Sigmoid colon (tissue), 3 donors: ENCODE results near the gene FAM13A.

Experiments
- POLR2A ChIP-seq, 2 donors: fragments of 450-650 bp; IDR thresholded peaks; one replicate each; pipeline ENCODE4 v1.6.1; 2016; ENCODE audit warnings: antibody characterized with exemption in 2 of 2, mild to moderate bottlenecking in 2 of 2, moderate library complexity in 2 of 2
- TF ChIP-seq, protein P1 (sequence below), 4 experiments: fragments of 450-650 bp in 3 of 4; fragments of 200-600 bp in 1 of 4; IDR thresholded peaks; one replicate each; pipeline ENCODE4 v1.5.1; 2016 to 2019; ENCODE audit warnings: antibody characterized with exemption in 4 of 4, mild to moderate bottlenecking in 3 of 4, moderate library complexity in 2 of 4

DNA sequence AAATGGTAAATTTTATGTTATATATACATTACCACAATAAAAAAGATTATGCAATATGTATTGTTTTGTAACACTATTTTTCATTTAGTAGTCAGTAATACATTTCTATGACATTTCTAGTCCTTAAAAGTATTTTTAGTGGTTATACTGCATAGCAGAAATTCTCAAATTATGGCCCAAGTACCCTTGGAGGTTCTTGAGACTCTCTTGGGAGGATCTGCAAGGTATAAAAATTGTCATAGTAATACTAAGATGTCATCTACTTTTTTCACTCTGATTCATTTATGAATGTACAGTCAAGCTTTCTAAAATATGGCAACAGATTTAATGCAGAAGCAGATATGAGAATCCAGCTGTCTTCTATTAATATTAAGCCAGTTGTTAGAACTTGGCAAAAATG is 220.8 kb downstream of the FAM13A start:
- no peak for TF ChIP-seq POLR2A (IDR thresholded peaks at IDR 0.05)
- TF ChIP-seq, protein P1, sequence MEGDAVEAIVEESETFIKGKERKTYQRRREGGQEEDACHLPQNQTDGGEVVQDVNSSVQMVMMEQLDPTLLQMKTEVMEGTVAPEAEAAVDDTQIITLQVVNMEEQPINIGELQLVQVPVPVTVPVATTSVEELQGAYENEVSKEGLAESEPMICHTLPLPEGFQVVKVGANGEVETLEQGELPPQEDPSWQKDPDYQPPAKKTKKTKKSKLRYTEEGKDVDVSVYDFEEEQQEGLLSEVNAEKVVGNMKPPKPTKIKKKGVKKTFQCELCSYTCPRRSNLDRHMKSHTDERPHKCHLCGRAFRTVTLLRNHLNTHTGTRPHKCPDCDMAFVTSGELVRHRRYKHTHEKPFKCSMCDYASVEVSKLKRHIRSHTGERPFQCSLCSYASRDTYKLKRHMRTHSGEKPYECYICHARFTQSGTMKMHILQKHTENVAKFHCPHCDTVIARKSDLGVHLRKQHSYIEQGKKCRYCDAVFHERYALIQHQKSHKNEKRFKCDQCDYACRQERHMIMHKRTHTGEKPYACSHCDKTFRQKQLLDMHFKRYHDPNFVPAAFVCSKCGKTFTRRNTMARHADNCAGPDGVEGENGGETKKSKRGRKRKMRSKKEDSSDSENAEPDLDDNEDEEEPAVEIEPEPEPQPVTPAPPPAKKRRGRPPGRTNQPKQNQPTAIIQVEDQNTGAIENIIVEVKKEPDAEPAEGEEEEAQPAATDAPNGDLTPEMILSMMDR (IDR thresholded peaks at IDR 0.05): no peak
